Skin of body (tissue), 2 donors: ENCODE measurements around the gene CRHR1. TPM values are rescaled to one million over a fixed set of nuclear protein-coding genes. Genes with fewer than 3 reads are reported as not detected.

Experiments used
- DNase-seq: peaks from one replicate; lab custom pipeline; 2025; lab: John Stamatoyannopoulos, UW
- total RNA-seq: library from RNA; depleted of rRNA; stranded (reverse); fragments of >200 nt; gene quantifications from one replicate; pipeline ENCODE4 v1.2.3, GENCODE V29; 2014

Gene CRHR1
- total RNA-seq, 1 donor from 2014 or later: 0.39 TPM

DNA sequence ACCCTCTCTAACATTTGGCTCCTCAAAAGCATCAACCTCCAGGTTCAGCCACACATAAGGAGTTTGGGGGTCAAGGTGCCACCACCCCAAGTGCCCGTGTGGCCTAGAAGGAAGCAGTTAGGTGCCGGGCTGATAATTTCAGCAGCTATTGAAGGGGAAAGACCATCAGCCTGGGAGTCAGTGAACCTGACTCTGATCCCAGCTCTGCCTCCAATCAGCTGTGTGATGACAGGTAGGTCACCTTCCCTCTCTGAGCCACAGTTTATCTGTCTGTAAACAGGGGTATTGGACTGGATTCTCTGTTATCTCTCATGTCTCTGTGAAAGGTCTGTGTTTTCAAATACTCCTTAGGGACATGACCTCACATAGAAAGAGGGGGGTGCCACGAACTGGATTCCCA is 3.9 kb downstream of the CRHR1 start:
- DNase-seq: no peak

GRCh38 chr17:45789874-45790273 is 5.8 kb downstream of the CRHR1 start:
- DNase-seq: no peak

DNA sequence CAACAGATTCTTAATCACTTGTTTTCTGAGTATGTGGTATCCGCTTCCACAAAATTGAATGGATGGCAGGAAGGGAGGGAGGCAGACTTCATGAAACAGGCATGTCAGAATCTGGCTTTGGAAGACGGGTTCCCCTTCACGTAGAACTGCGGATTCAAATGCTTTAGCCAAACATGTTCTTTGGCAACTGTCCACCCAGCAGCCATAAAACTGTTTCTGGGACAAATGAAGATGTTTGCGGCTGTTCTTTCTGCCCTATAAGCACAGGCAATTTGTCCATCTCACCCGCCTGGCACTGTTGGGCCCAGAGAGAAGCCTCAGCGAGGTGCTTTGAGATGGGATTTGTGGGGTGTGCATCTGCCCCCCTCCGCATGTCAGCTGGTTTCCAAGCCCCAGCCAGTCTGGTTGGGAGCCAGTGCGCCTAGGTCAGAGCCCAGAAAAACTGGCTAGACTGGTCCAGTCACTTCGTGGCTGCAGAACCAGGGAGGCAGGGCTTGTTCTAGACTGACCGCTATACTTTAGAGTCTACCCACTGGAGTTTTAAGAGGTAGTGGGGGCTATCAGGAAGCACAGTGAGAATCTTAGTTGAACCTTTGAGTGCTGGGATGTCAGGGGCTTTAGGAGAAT is 6.3 kb downstream of the CRHR1 start:
- no peak for DNase-seq

GRCh38 chr17:45791041-45791582 is 7.0 kb downstream of the CRHR1 start:
- no peak for DNase-seq

DNA sequence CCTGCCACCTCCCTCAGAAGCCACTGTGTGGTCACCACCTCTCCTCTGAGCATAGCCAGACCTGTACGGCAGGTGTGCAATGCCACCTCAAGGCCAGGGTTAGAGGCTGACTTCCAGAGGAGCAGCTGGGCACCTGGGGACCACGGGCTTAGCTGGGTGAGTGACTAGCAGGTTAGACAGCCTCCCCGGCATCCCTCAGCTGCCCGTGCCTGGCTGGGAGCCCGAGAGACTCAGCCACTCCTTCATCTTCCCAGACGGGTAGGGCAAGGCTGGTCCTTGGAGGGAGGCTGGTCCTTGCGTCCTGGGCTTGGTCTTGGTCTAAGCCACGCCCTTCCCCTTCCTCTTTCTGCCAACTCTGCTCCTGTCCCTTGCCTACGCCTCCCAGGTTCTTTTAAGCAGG is 7.8 kb downstream of the CRHR1 start:
- no peak for DNase-seq

DNA sequence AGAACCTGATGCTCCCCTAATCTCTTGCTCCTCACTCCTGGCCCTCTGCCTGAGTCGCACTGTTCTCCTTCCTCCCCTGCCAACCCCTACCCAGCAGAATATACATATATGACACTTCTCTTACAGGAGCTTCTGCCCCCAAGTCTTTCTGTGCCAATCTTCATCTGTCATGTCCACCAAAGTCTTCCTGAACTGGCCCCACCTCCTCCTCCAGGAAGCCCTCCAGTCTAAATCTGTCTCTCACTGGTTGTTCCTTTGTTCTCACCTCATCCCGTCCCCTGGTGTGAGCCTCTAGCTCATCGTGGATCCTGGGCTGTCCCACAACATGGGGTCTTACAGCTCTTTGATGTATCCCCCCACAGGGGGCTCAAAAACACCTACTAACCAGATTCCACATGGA is 8.3 kb downstream of the CRHR1 start:
- no peak for DNase-seq

GRCh38 chr17:45792995-45793755 is 9.1 kb downstream of the CRHR1 start:
- DNase-seq: no peak

DNA sequence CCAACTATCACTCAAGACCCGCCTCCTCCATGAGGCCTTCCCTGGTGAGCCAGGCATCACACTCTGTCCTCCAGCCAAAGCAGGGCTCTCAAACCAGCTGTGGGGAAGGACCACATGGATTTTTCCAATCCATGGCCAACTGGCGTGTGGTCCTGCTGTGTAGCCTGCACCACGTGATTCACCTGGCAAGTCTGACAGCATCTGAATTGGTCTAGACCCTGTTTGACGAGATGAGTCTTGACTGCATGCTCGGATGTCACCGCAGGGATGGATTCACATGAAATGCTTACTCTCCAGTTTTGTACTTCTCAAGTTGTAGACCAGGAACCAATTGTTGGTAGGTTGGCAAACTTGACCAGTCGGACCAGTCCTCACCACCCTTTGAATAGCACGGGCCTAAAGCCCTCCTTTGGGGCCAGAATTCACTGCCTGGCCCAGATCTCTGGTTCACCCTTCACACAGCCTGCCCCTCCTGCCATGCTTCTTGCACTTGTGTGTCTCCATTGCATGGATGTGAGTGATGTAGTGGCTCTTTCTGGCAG is 9.9 kb downstream of the CRHR1 start:
- no peak for DNase-seq

DNA sequence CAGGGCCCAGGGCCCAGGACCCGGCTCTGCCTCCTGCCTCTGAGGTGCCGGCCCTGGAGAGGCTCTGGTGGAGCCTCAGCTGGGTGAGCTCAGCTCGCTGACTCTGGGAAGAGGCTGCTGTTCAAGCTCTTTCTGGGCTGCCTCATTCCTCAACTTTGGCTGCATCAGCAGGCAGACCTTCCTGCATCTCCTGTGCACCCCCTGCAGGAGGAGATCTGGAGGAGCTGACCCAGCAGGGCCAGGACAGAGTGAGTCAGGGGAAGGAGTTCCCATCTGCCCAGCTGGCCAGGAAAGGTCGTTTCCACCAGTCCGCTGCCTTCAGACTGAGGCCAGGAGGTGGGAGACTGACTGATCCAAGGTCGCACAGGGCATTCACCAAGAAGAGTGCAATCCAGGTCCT is 10.7 kb downstream of the CRHR1 start:
- no peak for DNase-seq

GRCh38 chr17:45800816-45801215 is 16.7 kb downstream of the CRHR1 start:
- DNase-seq: no peak

DNA sequence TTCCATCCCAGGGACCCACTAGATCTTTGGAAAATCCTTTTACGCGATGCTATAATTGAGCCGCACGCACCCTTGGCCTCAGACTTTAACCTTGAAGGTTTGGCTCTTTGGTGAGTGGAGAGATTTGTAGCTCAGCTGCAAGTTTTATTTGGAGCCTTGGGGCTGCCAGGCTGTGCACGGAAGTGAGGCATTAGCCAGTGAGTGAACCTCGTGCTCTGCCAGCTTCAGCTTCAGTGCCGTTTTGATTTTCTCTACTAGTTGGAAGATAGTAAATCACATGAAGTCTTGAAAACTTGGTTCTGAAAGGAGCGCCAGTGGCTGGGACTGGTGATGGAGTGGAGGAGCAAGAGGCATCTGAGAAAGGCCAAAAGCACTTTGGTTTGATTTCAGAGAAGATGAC is 17.3 kb downstream of the CRHR1 start:
- DNase-seq: no peak

- DNase-seq: no peak
Observed at GRCh38 chr17:45808845-45809244, 24.7 kb downstream of the CRHR1 start.

DNA sequence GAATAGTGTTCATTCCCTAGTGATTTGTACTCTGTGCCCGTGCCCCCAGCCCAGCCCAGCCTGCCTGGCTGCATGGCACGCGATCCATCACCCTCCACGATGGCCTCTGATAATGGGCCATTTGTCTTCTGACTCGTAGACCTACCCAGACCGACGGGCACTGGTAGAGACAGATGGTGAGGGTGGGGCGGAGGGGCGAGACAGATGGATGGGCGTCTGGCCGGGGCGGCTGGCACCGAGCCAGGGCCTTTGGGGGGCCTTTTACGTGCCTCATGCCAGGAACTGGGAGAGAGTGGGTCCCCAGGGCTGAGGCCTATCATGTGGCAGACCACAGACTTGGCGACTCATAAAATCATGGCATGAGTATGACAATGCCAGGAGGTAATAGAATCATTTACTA is 25.4 kb downstream of the CRHR1 start:
- no peak for DNase-seq

DNA sequence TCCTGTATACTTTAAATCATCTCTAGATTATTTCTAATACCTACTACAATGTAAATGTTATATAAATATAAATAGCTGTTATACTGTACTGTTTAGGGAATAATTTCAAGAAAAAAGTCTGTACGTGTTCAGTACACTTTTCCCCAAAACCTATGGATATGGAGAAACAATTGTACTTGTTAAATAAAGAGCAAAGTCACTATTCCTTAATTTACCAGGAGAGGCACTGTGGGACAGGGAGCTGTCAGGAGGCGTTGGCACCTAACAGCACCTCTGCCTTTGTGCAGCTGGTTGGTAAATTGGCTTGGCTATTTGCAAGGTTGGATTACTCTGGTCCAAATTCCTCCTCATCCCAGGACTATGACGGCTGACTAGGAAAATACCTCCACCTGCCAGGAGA is 28.0 kb downstream of the CRHR1 start:
- no peak for DNase-seq

DNA sequence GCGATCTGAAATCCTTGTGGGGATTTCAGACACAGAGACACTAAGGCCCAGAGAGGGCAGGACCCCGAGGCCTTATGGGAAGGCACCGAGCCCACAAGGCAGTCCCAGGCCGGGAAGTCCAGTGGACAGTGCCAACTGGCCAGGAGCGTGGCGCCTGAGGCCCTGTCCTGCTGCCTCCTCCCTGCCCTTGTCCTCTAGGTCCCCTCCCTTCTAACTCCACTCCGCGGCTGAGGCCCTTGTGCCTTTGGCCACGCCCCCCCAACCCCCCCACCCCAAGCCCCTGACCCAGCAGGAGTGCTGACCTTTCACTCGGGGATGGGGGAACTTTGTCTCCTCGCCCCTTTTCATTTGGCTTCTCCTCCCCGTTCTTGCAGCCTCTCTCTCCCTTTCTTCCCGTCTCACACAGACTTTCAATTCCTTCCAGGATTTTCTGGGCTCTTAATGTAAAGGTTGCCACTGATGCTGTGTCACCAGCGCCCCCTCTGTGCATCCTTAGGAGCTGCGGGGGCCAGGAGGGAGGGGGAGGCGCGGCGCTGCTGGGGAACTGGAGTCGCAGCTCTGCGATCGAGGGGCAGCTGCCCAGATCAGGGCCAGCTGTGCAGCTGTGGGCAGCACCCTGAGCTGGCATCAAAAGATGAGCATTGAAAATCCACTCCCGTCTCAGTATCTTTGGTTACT is 29.1 kb downstream of the CRHR1 start:
- DNase-seq: no peak

GRCh38 chr17:45814622-45815606 is 30.8 kb downstream of the CRHR1 start:
- DNase-seq: no peak

- no peak for DNase-seq
Observed at GRCh38 chr17:45815752-45816151, 31.6 kb downstream of the CRHR1 start.

- DNase-seq: no peak
Observed at GRCh38 chr17:45818041-45818440, 33.9 kb downstream of the CRHR1 start.

DNA sequence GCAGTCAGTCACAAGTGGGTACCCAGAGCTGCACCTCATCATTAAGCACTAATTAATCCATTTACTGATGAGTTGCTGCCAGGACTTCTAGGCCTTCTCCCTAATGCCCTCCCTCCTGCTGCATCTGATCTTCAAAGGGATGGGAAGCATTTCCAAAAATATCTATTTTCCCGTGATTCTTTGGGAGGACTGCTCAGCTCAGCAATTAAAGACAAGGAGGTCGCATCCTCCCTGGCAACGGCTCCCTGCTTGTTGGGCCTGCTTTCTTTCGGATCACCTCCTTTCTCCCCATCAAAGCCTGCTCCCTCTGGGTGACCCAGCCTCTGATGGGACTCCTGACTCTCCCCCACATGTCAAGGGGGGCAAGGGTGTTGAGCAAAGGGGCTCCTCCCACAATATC is 34.6 kb downstream of the CRHR1 start:
- no peak for DNase-seq

DNA sequence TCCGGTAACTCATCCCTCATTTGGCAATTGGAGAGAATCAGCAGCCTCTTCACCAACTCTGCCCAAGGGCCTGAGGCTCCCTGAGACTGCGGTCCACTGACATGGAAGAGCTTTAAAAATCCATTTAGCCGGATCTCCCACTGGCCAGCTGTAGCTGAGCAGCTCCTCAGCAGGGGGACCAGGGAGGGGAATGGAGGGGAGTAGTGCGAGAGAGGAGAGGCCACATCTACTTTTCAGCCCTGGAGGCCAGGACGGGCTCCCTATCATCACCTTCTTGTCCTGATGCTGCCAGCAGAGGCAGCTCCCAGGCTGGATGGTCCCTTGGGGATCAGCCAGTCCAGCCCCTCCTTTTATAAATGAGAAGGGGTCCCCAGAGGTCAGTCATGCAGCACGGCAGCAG is 35.5 kb downstream of the CRHR1 start:
- DNase-seq: no peak
